ENCODE measurements around the gene FAM124B. TPM values are rescaled to one million over a fixed set of nuclear protein-coding genes. Genes with fewer than 3 reads are reported as not detected.
"Not testable (repeated sequence)": the region's sequence is repeated elsewhere in the genome, so short reads cannot be mapped to it uniquely, and the experiment has no call there.

Gene FAM124B
- total RNA-seq, 1 experiment from 2014 or later, result not detected

- Histone ChIP-seq H3K4me1 (ENCODE audit: insufficient read depth, low read length) (peaks cover 10% of the 10 kb centered on the region; the same call in 1 of the 2 replicates), H3F3A (ENCODE audit: low read length, unreplicated experiment) (no peaks in the 10 kb centered on the region), H3K4me2 (ENCODE audit: low read length) (no peak overlapping the region), H3K79me2 (ENCODE audit: low read length) (no peaks in the 10 kb centered on the region), H3K27ac (ENCODE audit: low read length) (no peak overlapping the region), H4K20me1 (ENCODE audit: low read length) (no peaks in the 10 kb centered on the region), H3K4me3 (ENCODE audit: low read length) (no peak overlapping the region), H3K36me3 (ENCODE audit: low read depth, low read length) (no peaks in the 10 kb centered on the region), H3K9me2 (replicated peaks; ENCODE audit: low read length) (no peaks in the 10 kb centered on the region), H3K9me3 (ENCODE audit: low read length) (no peaks in the 10 kb centered on the region), H2AFZ (ENCODE audit: low read length) (no peak overlapping the region), H3K9ac (ENCODE audit: low read length) (no peak overlapping the region), H3K27me3 (ENCODE audit: low read length) (no peaks in the 10 kb centered on the region)
- intact Hi-C loops (cut with micrococcal nuclease), result no loop called here
- CTCF ChIA-PET, result no interaction called here
- BruUV-seq (replicated peaks), result no TSS peak
- DNase-seq, result no peak
- no peak for ATAC-seq
- POLR2A ChIA-PET (ENCODE audit: unreplicated experiment), result no interaction called here
- TF ChIP-seq CTCF (conservative IDR thresholded peaks at IDR 0.05; ENCODE audit: low read depth, low read length) (no peak), EZH2 (IDR thresholded peaks at IDR 0.05; ENCODE audit: low read length, unreplicated experiment) (no peak), EZH2phosphoT487 (IDR thresholded peaks at IDR 0.05; ENCODE audit: borderline replicate concordance, low read length) (no peak)
Measured at GRCh38 chr2:224382973-224383555, 18.8 kb downstream of the FAM124B start.

DNA sequence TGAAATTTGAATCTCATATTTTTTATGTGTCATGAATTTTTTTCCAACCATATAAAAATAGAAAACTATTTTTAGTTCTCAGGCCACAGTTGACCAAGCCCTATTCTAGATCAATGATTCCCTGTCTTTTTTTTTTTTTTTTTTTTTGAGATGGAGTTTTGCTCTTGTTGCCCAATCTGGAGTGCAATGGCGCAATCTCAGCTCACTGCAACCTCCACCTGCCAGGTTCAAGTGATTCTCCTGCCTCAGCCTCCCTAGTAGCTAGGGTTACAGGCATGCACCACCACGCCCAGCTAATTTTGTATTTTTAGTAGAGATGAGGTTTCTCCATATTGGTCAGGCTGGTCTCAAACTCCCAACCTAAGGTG lies 19.6 kb downstream of the FAM124B start:
- BruUV-seq (replicated peaks); H3K27ac ChIP-seq (ENCODE audit: low read length); CTCF ChIA-PET; H3K36me3 ChIP-seq (ENCODE audit: low read depth, low read length); H3K4me3 ChIP-seq (ENCODE audit: low read length); H2AFZ ChIP-seq (ENCODE audit: low read length); H4K20me1 ChIP-seq (ENCODE audit: low read length); intact Hi-C loops (cut with micrococcal nuclease); H3K9ac ChIP-seq (ENCODE audit: low read length); DNase-seq; POLR2A ChIA-PET (ENCODE audit: unreplicated experiment); H3K9me2 ChIP-seq (replicated peaks; ENCODE audit: low read length); H3K9me3 ChIP-seq (ENCODE audit: low read length); H3K79me2 ChIP-seq (ENCODE audit: low read length); ATAC-seq; H3F3A ChIP-seq (ENCODE audit: low read length, unreplicated experiment); H3K27me3 ChIP-seq (ENCODE audit: low read length): not testable (repeated sequence)
- Histone ChIP-seq H3K4me2 (ENCODE audit: low read length) (0 out of 2 replicates have a peak overlapping the region, but pooled peaks have one; percentile 16), H3K4me1 (ENCODE audit: insufficient read depth, low read length) (peaks cover 10% of the 10 kb centered on the region; the same call in 1 of the 2 replicates)

DNA sequence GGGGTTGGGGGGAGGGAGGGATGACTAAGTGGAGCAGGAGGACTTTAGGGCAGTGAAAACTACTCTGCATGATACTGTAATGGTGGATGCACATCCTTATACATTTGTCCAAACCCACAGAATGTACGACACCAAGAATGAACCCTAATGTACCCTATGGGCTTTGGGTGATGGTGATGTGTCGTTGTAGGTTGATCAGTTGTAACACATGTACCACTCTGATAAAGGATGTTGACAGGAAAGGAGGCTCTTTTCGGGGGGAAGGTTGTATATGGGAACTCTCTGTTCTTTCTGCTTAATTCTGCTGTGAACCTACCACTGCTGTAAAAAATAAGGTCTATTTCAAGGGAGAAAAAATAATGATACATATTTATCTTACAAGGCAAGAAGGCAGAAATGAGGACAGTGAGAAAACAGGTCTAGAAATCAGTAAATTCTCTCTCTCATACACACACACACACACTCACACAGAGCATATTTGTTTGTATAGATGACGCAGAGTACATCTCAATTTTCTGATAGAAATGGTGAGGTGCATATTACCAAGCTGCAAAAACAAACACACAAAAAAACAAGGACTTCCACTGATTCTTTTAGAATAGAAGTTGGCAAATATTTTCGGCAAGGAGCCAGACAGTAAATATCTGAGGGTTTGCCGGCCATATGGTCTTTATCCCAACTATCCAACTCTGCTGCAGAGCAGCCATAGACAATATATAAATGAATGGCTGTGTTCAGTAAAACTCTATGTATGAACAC lies 20.2 kb downstream of the FAM124B start:
- POLR2A ChIA-PET (ENCODE audit: unreplicated experiment), result no interaction called here

More for the DNA sequence above, 20.2 kb downstream of the FAM124B start:
- H3K79me2 ChIP-seq (ENCODE audit: low read length), result no peaks in the 10 kb centered on the region
- H2AFZ ChIP-seq (ENCODE audit: low read length), result no peak overlapping the region
- DNase-seq (peak; percentile 59), ATAC-seq (peak; percentile 60)
- H3K4me2 ChIP-seq (ENCODE audit: low read length), result peak overlapping the region; percentile 16; the same call in 1 of the 2 replicates
- H4K20me1 ChIP-seq (ENCODE audit: low read length), result no peaks in the 10 kb centered on the region
- no peaks in the 10 kb centered on the region for H3K36me3 ChIP-seq (ENCODE audit: low read depth, low read length)
- intact Hi-C loops (cut with micrococcal nuclease), result no loop called here
- H3K9me3 ChIP-seq (ENCODE audit: low read length), result no peaks in the 10 kb centered on the region
- H3K4me3 ChIP-seq (ENCODE audit: low read length), result no peak overlapping the region
- no TSS peak for BruUV-seq (replicated peaks)
- H3K27ac ChIP-seq (ENCODE audit: low read length), result peak overlapping the region; percentile 14; the same call in 1 of the 2 replicates
- H3K27me3 ChIP-seq (ENCODE audit: low read length), result no peaks in the 10 kb centered on the region
- CTCF ChIA-PET, result no interaction called here
- no peak overlapping the region for H3K9ac ChIP-seq (ENCODE audit: low read length)
- TF ChIP-seq CTCF (conservative IDR thresholded peaks at IDR 0.05; ENCODE audit: low read depth, low read length), result no peak
- TF ChIP-seq EZH2 (IDR thresholded peaks at IDR 0.05; ENCODE audit: low read length, unreplicated experiment), result no peak
- TF ChIP-seq EZH2phosphoT487 (IDR thresholded peaks at IDR 0.05; ENCODE audit: borderline replicate concordance, low read length), result no peak
- no peaks in the 10 kb centered on the region for H3F3A ChIP-seq (ENCODE audit: low read length, unreplicated experiment)
- H3K9me2 ChIP-seq (replicated peaks; ENCODE audit: low read length), result no peaks in the 10 kb centered on the region
- peaks cover 10% of the 10 kb centered on the region; the same call in 1 of the 2 replicates for H3K4me1 ChIP-seq (ENCODE audit: insufficient read depth, low read length)

All from PC-3 (cell line).